GM12878 (cell line): ENCODE measurements around the gene MAPKAPK3. TPM values are rescaled to one million over a fixed set of nuclear protein-coding genes. Genes with fewer than 3 reads are reported as not detected.

Experiments
- BHLHE40 ChIP-seq, 2 experiments: fragments of 450-650 bp in 1 of 2; IDR thresholded peaks; 2 replicates each; pipeline ENCODE4 v1.6.1; 2011 to 2017; ENCODE audit warnings: low read depth in 2 of 2, borderline replicate concordance in 1 of 2, improper control_type of control experiment in 1 of 2, low read length in 1 of 2, mild to moderate bottlenecking in 1 of 2
- BMI1 ChIP-seq: fragments of 450-650 bp; IDR thresholded peaks from 2 replicates; pipeline ENCODE4 v1.6.1; 2016; ENCODE audit warnings: mild to moderate bottlenecking, moderate library complexity, borderline replicate concordance
- CEBPB ChIP-seq, 2 experiments: fragments of 150-350 bp in 1 of 2; IDR thresholded peaks; 2 replicates each; pipeline ENCODE4 v1.6.1; 2012 to 2014; ENCODE audit warnings: low read depth in 2 of 2, low read length in 2 of 2, borderline replicate concordance in 1 of 2, inconsistent platforms in 1 of 2
- CHD2 ChIP-seq: IDR thresholded peaks from 2 replicates; pipeline ENCODE4 v1.6.1; 2011; ENCODE audit warnings: low read depth, low read length, improper control_type of control experiment, borderline replicate concordance
- DPF2 ChIP-seq: fragments of 450-650 bp; IDR thresholded peaks from 2 replicates; pipeline ENCODE4 v1.6.1; 2017; ENCODE audit warnings: mild to moderate bottlenecking
- EED ChIP-seq: sonication (generic); IDR thresholded peaks from 2 replicates; pipeline ENCODE4 v1.6.1; 2016; ENCODE audit warnings: antibody characterized with exemption, low read depth
- GATAD2B ChIP-seq: fragments of 450-650 bp; conservative IDR thresholded peaks from 2 replicates; pipeline ENCODE4 v1.6.1; 2017; ENCODE audit warnings: low read depth, mild to moderate bottlenecking, moderate library complexity
- IKZF1 ChIP-seq: fragments of 450-650 bp; conservative IDR thresholded peaks from 2 replicates; pipeline ENCODE4 v1.6.1; 2017; ENCODE audit warnings: antibody characterized with exemption, mild to moderate bottlenecking
- IRF4 ChIP-seq: IDR thresholded peaks from 2 replicates; pipeline ENCODE4 v1.6.1; 2011; ENCODE audit warnings: low read depth, low read length
- KDM1A ChIP-seq: fragments of 200-600 bp; sonication (generic); IDR thresholded peaks from 2 replicates; pipeline ENCODE4 v1.6.1; 2016; ENCODE audit warnings: borderline replicate concordance
- MTA2 ChIP-seq: fragments of 450-650 bp; IDR thresholded peaks from 2 replicates; pipeline ENCODE4 v1.6.1; 2016; ENCODE audit warnings: low read depth, mild to moderate bottlenecking, moderate library complexity
- MTA3 ChIP-seq: IDR thresholded peaks from 2 replicates; pipeline ENCODE4 v1.6.1; 2012; ENCODE audit warnings: low read length, inconsistent platforms, borderline replicate concordance
- NBN ChIP-seq: fragments of 450-650 bp; IDR thresholded peaks from 2 replicates; pipeline ENCODE4 v1.6.1; 2016
- NR2C1 ChIP-seq: fragments of 450-650 bp; IDR thresholded peaks from 2 replicates; pipeline ENCODE4 v1.6.1; 2017; ENCODE audit warnings: antibody characterized with exemption, mild to moderate bottlenecking, moderate library complexity
- RAD51 ChIP-seq: fragments of 450-650 bp; IDR thresholded peaks from 2 replicates; pipeline ENCODE4 v1.6.1; 2016; ENCODE audit warnings: moderate library complexity, mild to moderate bottlenecking, inconsistent platforms
- RB1 ChIP-seq: fragments of 450-650 bp; formaldehyde crosslinking; IDR thresholded peaks from 2 replicates; pipeline ENCODE4 v1.6.1; 2017; ENCODE audit warnings: mild to moderate bottlenecking, borderline replicate concordance
- RCOR1 ChIP-seq: conservative IDR thresholded peaks from 2 replicates; pipeline ENCODE4 v1.6.1; 2012; ENCODE audit warnings: low read depth, low read length, improper control_type of control experiment
- SKIL ChIP-seq: fragments of 450-650 bp; IDR thresholded peaks from 2 replicates; pipeline ENCODE4 v1.6.1; 2017; ENCODE audit warnings: mild to moderate bottlenecking, low read depth, inconsistent platforms; ENCODE audit not compliant: poor library complexity, severe bottlenecking
- SUPT20H ChIP-seq: IDR thresholded peaks from 2 replicates; pipeline ENCODE4 v1.6.1; 2011; ENCODE audit warnings: low read depth, mild to moderate bottlenecking, low read length, moderate library complexity, borderline replicate concordance; ENCODE audit not compliant: control insufficient read depth
- ZNF687 ChIP-seq: fragments of 450-650 bp; IDR thresholded peaks from 2 replicates; pipeline ENCODE4 v1.6.1; 2017; ENCODE audit warnings: mild to moderate bottlenecking, moderate library complexity
- polyA plus RNA-seq, 11 experiments: library from polyadenylated mRNA; depleted of rRNA in 4 of 11; unstranded in 6 of 11; stranded (reverse) in 5 of 11; fragments of >200 nt; fragmentation: Nextera tagmentation in 4 of 11; fragmentation: Illumina TruSeq in 1 of 11; extraction: Ambion mirVana in 4 of 11; extraction: Trizol in 1 of 11; gene quantifications; 1 replicate in 1 of 11; 2 replicates in 10 of 11; pipeline versions ENCODE4 v1.2.1 to v1.2.3, GENCODE V29; 2011 to 2016; ENCODE audit warnings: inconsistent platforms in 2 of 11, missing spikeins in 2 of 11, low read depth in 1 of 11
- total RNA-seq, 4 experiments: library from RNA; depleted of rRNA in 3 of 4; stranded (reverse); fragments of >200 nt in 3 of 4; fragmentation: Illumina TruSeq in 1 of 4; extraction: Trizol in 1 of 4; gene quantifications; 2 replicates each; pipeline versions ENCODE4 v1.2.1 to v1.2.3, GENCODE V29; 2013 to 2021

The MAPKAPK3 gene
- total and polyA plus RNA-seq, 10 of the 15 experiments (the other 5 are each of a cell fraction or from before 2014, with no cell fraction given) = 7.9 to 66.0 (median 39.0) TPM

GRCh38 chr3:50587806-50588758, 28.9 kb upstream of the MAPKAPK3 start (continued):
- TF ChIP-seq ZNF687 = 0 out of 2 replicates have a peak, but pooled peaks have one; percentile 19
- peak; percentile 60; the same call in 1 of the 2 replicates for TF ChIP-seq NBN
- TF ChIP-seq MTA3 = peak; percentile 68; the same call in 1 of the 2 replicates
- TF ChIP-seq GATAD2B = peak; percentile 83
- TF ChIP-seq CHD2 = no peak
- TF ChIP-seq IRF4 = 0 out of 2 replicates have a peak, but pooled peaks have one; percentile 62
- TF ChIP-seq RB1 = peak; percentile 28; the same call in 1 of the 2 replicates
- TF ChIP-seq BMI1 = no peak
- peak; percentile 70 for TF ChIP-seq SKIL
- peak; percentile 81 for TF ChIP-seq EED
- peak; percentile 83 for TF ChIP-seq IKZF1
- no peak for TF ChIP-seq SUPT20H
- no peak for TF ChIP-seq KDM1A
- no peak for TF ChIP-seq CEBPB (IDR thresholded peaks at IDR 0.05; ENCODE audit: borderline replicate concordance in 1 of 2, low read depth in 2 of 2, low read length in 2 of 2)
- no peak for TF ChIP-seq NR2C1
- peak; percentile 58 for TF ChIP-seq MTA2
- no peak for TF ChIP-seq RAD51
- TF ChIP-seq BHLHE40 (IDR thresholded peaks at IDR 0.05; ENCODE audit: borderline replicate concordance in 1 of 2, low read depth in 2 of 2, low read length in 1 of 2) = peak in 1 of 2 experiments; percentile 65; a peak in 1 of 4 replicates
- no peak for TF ChIP-seq RCOR1
- TF ChIP-seq DPF2 = peak; percentile 71; the same call in 1 of the 2 replicates
